Measurements from ENCODE around the gene MAST2.

DNA sequence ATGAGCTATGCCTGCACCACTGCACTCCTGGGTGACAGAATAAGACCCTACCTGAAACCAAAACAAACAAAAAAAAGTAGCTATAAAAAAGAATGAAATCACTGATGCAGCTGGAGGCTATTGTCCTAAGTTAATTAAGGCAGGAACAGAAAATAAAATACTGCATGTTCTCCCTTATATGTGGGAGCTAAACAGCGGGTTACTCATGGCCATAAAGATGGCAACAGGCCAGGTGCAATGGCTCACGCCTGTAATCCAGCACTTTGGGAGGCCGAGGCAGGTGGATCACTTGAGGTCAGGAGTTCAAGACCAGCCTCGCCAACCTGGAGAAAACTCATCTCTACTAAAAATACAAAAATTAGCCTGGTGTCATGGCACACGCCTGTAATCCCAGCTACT is 176.4 kb downstream of the MAST2 start:
- TF ChIP-seq ZNF8 (CRISPR knock-in tag; IDR thresholded peaks at IDR 0.05): no peak
- TF ChIP-seq CSDC2 (CRISPR knock-in tag; IDR thresholded peaks at IDR 0.05): no peak
- TF ChIP-seq GLIS3 (CRISPR knock-in tag; IDR thresholded peaks at IDR 0.05): no peak
- TF ChIP-seq PPARA (CRISPR knock-in tag; IDR thresholded peaks at IDR 0.05; ENCODE audit: borderline replicate concordance): no peak
- no peak for TF ChIP-seq ARNTL (CRISPR knock-in tag; IDR thresholded peaks at IDR 0.05; ENCODE audit: borderline replicate concordance, low read depth)
- TF ChIP-seq CREB5 (CRISPR knock-in tag; IDR thresholded peaks at IDR 0.05; ENCODE audit: low read depth): no peak
- no peak for TF ChIP-seq ESRRG (CRISPR knock-in tag; IDR thresholded peaks at IDR 0.05)
- TF ChIP-seq, protein P1, sequence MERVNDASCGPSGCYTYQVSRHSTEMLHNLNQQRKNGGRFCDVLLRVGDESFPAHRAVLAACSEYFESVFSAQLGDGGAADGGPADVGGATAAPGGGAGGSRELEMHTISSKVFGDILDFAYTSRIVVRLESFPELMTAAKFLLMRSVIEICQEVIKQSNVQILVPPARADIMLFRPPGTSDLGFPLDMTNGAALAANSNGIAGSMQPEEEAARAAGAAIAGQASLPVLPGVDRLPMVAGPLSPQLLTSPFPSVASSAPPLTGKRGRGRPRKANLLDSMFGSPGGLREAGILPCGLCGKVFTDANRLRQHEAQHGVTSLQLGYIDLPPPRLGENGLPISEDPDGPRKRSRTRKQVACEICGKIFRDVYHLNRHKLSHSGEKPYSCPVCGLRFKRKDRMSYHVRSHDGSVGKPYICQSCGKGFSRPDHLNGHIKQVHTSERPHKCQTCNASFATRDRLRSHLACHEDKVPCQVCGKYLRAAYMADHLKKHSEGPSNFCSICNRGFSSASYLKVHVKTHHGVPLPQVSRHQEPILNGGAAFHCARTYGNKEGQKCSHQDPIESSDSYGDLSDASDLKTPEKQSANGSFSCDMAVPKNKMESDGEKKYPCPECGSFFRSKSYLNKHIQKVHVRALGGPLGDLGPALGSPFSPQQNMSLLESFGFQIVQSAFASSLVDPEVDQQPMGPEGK (CRISPR knock-in tag; IDR thresholded peaks at IDR 0.05; ENCODE audit: borderline replicate concordance): no peak

Data from SK-N-SH treated with all-trans-retinoic acid at 6 μM for 48 hours (cell line).